BLaER1 treated with 17β-estradiol and CSF1 and Interleukin-3, amounts not matched to agents 10 nM and 100 nM (cell line): ENCODE results near the gene NCBP2L.
A peak's percentile ranks its signal among the peaks of the same experiment; 100 is the strongest.

Experiments
- H3K27ac ChIP-seq, 11 experiments: shearing (Covaris generic); formaldehyde crosslinking; 2 replicates each; pipeline ENCODE4 v1.8.1; 2022
- H3K27me3 ChIP-seq, 11 experiments: shearing (Covaris generic); formaldehyde crosslinking; 2 replicates each; pipeline ENCODE4 v1.8.1; 2022
- H3K36me3 ChIP-seq, 11 experiments: shearing (Covaris generic); formaldehyde crosslinking; 2 replicates each; pipeline ENCODE4 v1.8.1; 2022
- H3K4me1 ChIP-seq, 10 experiments: shearing (Covaris generic); formaldehyde crosslinking; 2 replicates each; pipeline ENCODE4 v1.8.1; 2022
- H3K4me2 ChIP-seq, 11 experiments: shearing (Covaris generic); formaldehyde crosslinking; 2 replicates each; pipeline ENCODE4 v1.8.1; 2022
- H3K4me3 ChIP-seq, 10 experiments: shearing (Covaris generic); formaldehyde crosslinking; 2 replicates each; pipeline ENCODE4 v1.8.1; 2022
- H3K9ac ChIP-seq, 11 experiments: shearing (Covaris generic); formaldehyde crosslinking; 2 replicates each; pipeline ENCODE4 v1.8.1; 2022
- H3K9me3 ChIP-seq, 11 experiments: shearing (Covaris generic); formaldehyde crosslinking; replicated peaks in 1 of 11; 2 replicates each; pipeline ENCODE4 v1.8.1; 2022
- H4K20me1 ChIP-seq, 11 experiments: shearing (Covaris generic); formaldehyde crosslinking; 2 replicates each; pipeline ENCODE4 v1.8.1; 2022
- Cebpa-rat ChIP-seq, 11 experiments: shearing (Covaris generic); IDR thresholded peaks; 2 replicates each; pipeline ENCODE4 v1.8.1; 2022

NCBP2L gene

GRCh38 chrX:107736781-107737531 lies 40.6 kb upstream of the NCBP2L start:
- no peak for TF ChIP-seq Cebpa-rat (IDR thresholded peaks at IDR 0.05)
- Histone ChIP-seq H3K9me3 (no peaks in the 10 kb centered on the region), H3K27me3 (peaks cover 46 to 95% (median 86%) of the 10 kb centered on the region in 11 experiments), H3K4me1 (peaks cover 11 to 34% (median 21%) of the 10 kb centered on the region in 10 experiments), H4K20me1 (peaks cover 0 to 6% (median 0%) of the 10 kb centered on the region in 11 experiments; a peak in 2 of 22 replicates), H3K4me2 (peak overlapping the region in 1 of 11 experiments; percentile 12; a peak in 1 of 22 replicates), H3K9ac (no peak overlapping the region), H3K4me3 (no peak overlapping the region), H3K27ac (no peak overlapping the region), H3K36me3 (no peaks in the 10 kb centered on the region)

- Histone ChIP-seq H4K20me1 (peaks cover 0 to 6% (median 0%) of the 10 kb centered on the region in 11 experiments; a peak in 4 of 22 replicates), H3K9me3 (no peaks in the 10 kb centered on the region), H3K36me3 (no peaks in the 10 kb centered on the region), H3K4me2 (no peak overlapping the region), H3K27ac (no peak overlapping the region), H3K4me1 (peaks cover 9 to 29% (median 20%) of the 10 kb centered on the region in 10 experiments), H3K9ac (no peak overlapping the region), H3K4me3 (no peak overlapping the region), H3K27me3 (peaks cover 59 to 98% (median 96%) of the 10 kb centered on the region in 11 experiments)
- TF ChIP-seq Cebpa-rat (IDR thresholded peaks at IDR 0.05), result no peak
These were observed 39.3 kb upstream of the NCBP2L start for GRCh38 chrX:107738272-107738671.

GRCh38 chrX:107738768-107739167 lies 38.8 kb upstream of the NCBP2L start:
- no peak overlapping the region for H3K9ac ChIP-seq
- H3K4me1 ChIP-seq, result peaks cover 9 to 25% (median 20%) of the 10 kb centered on the region in 10 experiments
- no peaks in the 10 kb centered on the region for H3K36me3 ChIP-seq
- H3K9me3 ChIP-seq, result no peaks in the 10 kb centered on the region
- peaks cover 61 to 98% (median 96%) of the 10 kb centered on the region in 11 experiments for H3K27me3 ChIP-seq
- no peak overlapping the region for H3K4me3 ChIP-seq
- TF ChIP-seq Cebpa-rat (IDR thresholded peaks at IDR 0.05), result no peak
- H3K27ac ChIP-seq, result no peak overlapping the region
- H4K20me1 ChIP-seq, result peaks cover 0 to 6% (median 0%) of the 10 kb centered on the region in 11 experiments; a peak in 4 of 22 replicates
- no peak overlapping the region for H3K4me2 ChIP-seq

DNA sequence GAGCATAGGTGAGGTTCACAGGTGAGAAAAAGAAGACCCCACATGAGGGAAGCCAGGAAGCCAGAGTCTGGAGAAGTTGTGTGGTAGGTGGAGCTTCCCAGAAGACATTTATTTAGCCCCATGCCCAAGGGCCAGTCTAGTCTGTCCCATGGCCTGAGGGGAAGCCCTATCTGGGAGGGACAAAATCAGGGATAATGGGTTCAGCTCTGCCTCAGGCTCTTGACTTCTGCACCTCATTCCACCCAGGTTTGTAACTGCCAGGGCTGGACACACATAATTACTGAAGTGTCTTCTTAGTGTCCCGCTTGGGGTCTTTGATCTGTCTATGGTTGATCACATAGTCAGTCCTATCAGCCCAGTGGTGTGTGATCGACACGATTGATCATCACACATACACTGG lies 38.0 kb upstream of the NCBP2L start:
- no peak overlapping the region for H3K9ac ChIP-seq
- H3K36me3 ChIP-seq, result no peaks in the 10 kb centered on the region
- peaks cover 9 to 25% (median 20%) of the 10 kb centered on the region in 10 experiments for H3K4me1 ChIP-seq
- H3K27me3 ChIP-seq, result peaks cover 61 to 99% (median 96%) of the 10 kb centered on the region in 11 experiments
- no peak overlapping the region for H3K4me3 ChIP-seq
- no peak for TF ChIP-seq Cebpa-rat (IDR thresholded peaks at IDR 0.05)
- H4K20me1 ChIP-seq, result peaks cover 0 to 6% (median 0%) of the 10 kb centered on the region in 11 experiments; a peak in 3 of 22 replicates
- no peak overlapping the region for H3K4me2 ChIP-seq
- H3K27ac ChIP-seq, result no peak overlapping the region
- H3K9me3 ChIP-seq, result no peaks in the 10 kb centered on the region

DNA sequence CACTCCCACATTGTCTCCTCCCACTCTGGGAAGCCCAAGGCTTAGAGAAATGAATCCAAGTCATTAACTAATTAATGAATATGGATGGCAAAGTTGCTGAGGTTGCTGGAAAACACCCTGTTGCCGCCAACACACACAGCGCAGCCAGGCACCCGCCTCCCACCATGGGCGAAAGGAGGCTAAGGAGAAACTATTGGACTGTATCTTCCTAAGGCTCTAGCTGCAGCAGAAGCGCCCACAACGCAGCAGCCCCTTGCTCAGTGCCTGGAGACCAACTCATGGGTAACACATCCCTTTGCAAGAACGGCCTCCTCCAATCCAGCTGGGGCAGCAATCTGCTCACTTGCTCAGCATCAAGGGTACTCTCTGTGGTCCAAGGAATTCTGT lies 36.1 kb upstream of the NCBP2L start:
- Histone ChIP-seq H3K4me3 (no peak overlapping the region), H3K27ac (no peak overlapping the region), H3K9me3 (no peaks in the 10 kb centered on the region), H3K9ac (no peak overlapping the region), H3K4me2 (peak overlapping the region; percentile 35 to 76 (median 60); a peak in 21 of 22 replicates), H3K4me1 (peaks cover 9 to 25% (median 20%) of the 10 kb centered on the region in 10 experiments), H4K20me1 (peaks cover 0 to 6% (median 0%) of the 10 kb centered on the region in 11 experiments; a peak in 3 of 22 replicates), H3K36me3 (no peaks in the 10 kb centered on the region), H3K27me3 (peaks cover 73 to 99% (median 98%) of the 10 kb centered on the region in 11 experiments)
- TF ChIP-seq Cebpa-rat (IDR thresholded peaks at IDR 0.05), result no peak

GRCh38 chrX:107742700-107743191 lies 34.8 kb upstream of the NCBP2L start:
- Histone ChIP-seq H3K27ac (peak overlapping the region in 7 of 11 experiments; percentile 12 to 64 (median 41); a peak in 10 of 22 replicates), H3K4me3 (peak overlapping the region in 1 of 10 experiments; percentile 1; a peak in 2 of 20 replicates)

DNA sequence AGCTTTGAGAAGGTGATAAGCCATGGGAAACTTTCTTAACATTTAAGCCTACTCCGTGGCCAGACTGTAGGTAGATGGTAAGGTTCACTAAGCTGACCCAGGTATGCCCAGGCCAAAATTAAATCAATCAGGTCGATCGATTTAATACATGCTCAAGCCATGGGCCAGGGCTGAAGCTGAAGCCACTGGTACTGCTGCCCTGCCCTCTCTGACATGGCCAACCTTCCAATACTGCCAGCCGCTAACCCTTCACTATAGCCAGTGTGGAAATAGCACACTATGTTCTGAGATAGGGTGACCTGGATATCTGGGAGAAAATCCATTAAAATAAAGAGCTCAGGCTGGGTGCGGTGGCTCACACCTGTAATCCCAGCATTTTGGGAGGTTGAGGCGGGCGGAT lies 33.5 kb upstream of the NCBP2L start:
- H3K27me3 ChIP-seq, result peaks cover 94 to 100% (median 100%) of the 10 kb centered on the region in 11 experiments
- H3K27ac ChIP-seq, result no peak overlapping the region

More at GRCh38 chrX:107742700-107743191, 34.8 kb upstream of the NCBP2L start:
- peaks cover 81 to 100% (median 98%) of the 10 kb centered on the region in 11 experiments for H3K27me3 ChIP-seq
- H3K4me2 ChIP-seq, result peak overlapping the region; percentile 35 to 76 (median 60)
- peak overlapping the region in 8 of 11 experiments; percentile 6 to 62 (median 34); a peak in 10 of 22 replicates for H3K9ac ChIP-seq
- no peaks in the 10 kb centered on the region for H3K9me3 ChIP-seq
- no peaks in the 10 kb centered on the region for H3K36me3 ChIP-seq
- peaks cover 9 to 24% (median 19%) of the 10 kb centered on the region in 10 experiments for H3K4me1 ChIP-seq
- peaks cover 0 to 7% (median 0%) of the 10 kb centered on the region in 11 experiments; a peak in 3 of 22 replicates for H4K20me1 ChIP-seq
- no peak for TF ChIP-seq Cebpa-rat (IDR thresholded peaks at IDR 0.05)

DNA sequence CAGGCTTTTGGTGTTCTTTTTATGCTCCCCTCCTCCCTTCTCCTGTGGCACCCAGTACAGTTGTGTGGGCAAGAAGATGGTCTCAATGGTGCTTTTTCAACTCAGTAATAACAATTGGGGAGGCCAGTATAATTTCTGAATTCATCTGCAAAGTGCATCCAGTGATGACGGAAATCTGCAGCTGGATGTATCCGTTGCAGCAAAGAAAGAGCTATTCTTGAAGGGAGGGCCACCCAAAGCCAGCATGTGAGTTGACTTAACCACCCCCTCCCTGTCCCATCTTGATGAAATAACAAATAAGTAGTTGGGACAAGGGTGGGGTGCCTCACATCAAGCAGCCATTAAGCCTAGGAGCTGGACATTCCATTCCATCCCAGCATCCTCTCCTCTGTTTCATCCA lies 32.7 kb upstream of the NCBP2L start:
- no peak for TF ChIP-seq Cebpa-rat (IDR thresholded peaks at IDR 0.05)
- Histone ChIP-seq H3K4me3 (no peak overlapping the region), H3K4me1 (peaks cover 9 to 24% (median 19%) of the 10 kb centered on the region in 10 experiments), H3K9ac (no peak overlapping the region), H4K20me1 (peaks cover 0 to 8% (median 0%) of the 10 kb centered on the region in 11 experiments; a peak in 6 of 22 replicates), H3K4me2 (no peak overlapping the region), H3K27ac (no peak overlapping the region), H3K36me3 (no peaks in the 10 kb centered on the region), H3K27me3 (peaks cover 99 to 100% (median 100%) of the 10 kb centered on the region in 11 experiments), H3K9me3 (no peaks in the 10 kb centered on the region)

More for the DNA sequence above, 33.5 kb upstream of the NCBP2L start:
- Histone ChIP-seq H3K36me3 (no peaks in the 10 kb centered on the region), H4K20me1 (peaks cover 0 to 8% (median 0%) of the 10 kb centered on the region in 11 experiments; a peak in 5 of 22 replicates), H3K4me1 (peaks cover 9 to 24% (median 19%) of the 10 kb centered on the region in 10 experiments), H3K9ac (no peak overlapping the region), H3K9me3 (no peaks in the 10 kb centered on the region), H3K4me3 (no peak overlapping the region), H3K4me2 (no peak overlapping the region)
- no peak for TF ChIP-seq Cebpa-rat (IDR thresholded peaks at IDR 0.05)

DNA sequence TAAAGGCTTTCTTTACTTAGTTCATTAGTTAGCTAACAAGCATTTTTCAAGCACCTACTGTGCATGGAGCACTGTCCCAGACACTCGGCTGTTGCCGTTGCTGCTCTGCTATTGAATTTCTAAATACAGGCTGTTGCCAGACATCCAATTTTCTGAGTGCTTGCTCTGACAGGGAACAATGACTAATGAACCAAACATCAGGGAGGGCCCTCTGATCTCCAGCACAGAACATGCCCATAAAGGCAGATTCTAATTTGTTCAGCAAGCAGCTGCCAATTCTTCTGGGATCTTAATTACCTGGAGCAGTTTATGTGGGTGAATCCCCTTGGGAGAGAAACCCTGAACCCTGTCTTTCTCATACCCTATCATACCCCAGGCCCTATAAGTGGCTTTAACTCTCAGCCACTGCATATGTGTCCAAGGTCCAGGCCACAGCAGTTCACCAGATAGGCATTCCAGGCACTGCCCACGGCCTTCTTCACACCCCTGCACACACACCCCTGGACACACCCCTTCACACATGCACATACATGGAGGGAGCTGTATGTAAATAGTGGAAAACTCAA lies 29.9 kb upstream of the NCBP2L start:
- TF ChIP-seq Cebpa-rat (IDR thresholded peaks at IDR 0.05), result no peak
- no peak overlapping the region for H3K9ac ChIP-seq

More for the DNA sequence above, 29.9 kb upstream of the NCBP2L start:
- Histone ChIP-seq H3K36me3 (no peaks in the 10 kb centered on the region), H4K20me1 (peaks cover 0 to 8% (median 0%) of the 10 kb centered on the region in 11 experiments; a peak in 6 of 22 replicates), H3K4me1 (peaks cover 0 to 6% (median 4%) of the 10 kb centered on the region in 10 experiments; a peak in 17 of 20 replicates), H3K4me2 (no peak overlapping the region), H3K27ac (no peak overlapping the region), H3K27me3 (peaks cover 99 to 100% (median 100%) of the 10 kb centered on the region in 11 experiments), H3K4me3 (no peak overlapping the region), H3K9me3 (no peaks in the 10 kb centered on the region)
